H9 (cell line): Measurements from ENCODE around the gene ASB18. TPM values are rescaled to one million over a fixed set of nuclear protein-coding genes. Genes with fewer than 3 reads are reported as not detected.

Experiments
- DNase-seq: peaks from one replicate; pipeline ENCODE4 v3.0.0-alpha.2; 2017
- H2AFZ ChIP-seq: one replicate; pipeline ENCODE4 v1.6.1; 2013; ENCODE audit warnings: mild to moderate bottlenecking, low read length, control low read depth, moderate library complexity
- H2AK5ac ChIP-seq: 2 replicates; pipeline ENCODE4 v1.6.1; 2013; ENCODE audit warnings: low read length, control low read depth, mixed read lengths; ENCODE audit not compliant: insufficient read length
- H2BK120ac ChIP-seq: one replicate; pipeline ENCODE4 v1.6.1; 2013; ENCODE audit warnings: low read depth, mild to moderate bottlenecking, low read length, control low read depth, inconsistent platforms; ENCODE audit not compliant: poor library complexity, severe bottlenecking
- H2BK12ac ChIP-seq: 2 replicates; pipeline ENCODE4 v1.6.1; 2013; ENCODE audit warnings: low read length, control low read depth, mixed read lengths, low read depth; ENCODE audit not compliant: insufficient read length
- H2BK15ac ChIP-seq: 2 replicates; pipeline ENCODE4 v1.6.1; 2013; ENCODE audit warnings: low read depth, low read length, control low read depth
- H2BK20ac ChIP-seq: one replicate; pipeline ENCODE4 v1.6.1; 2013; ENCODE audit warnings: low read depth, mild to moderate bottlenecking, low read length, control low read depth, inconsistent platforms; ENCODE audit not compliant: poor library complexity, severe bottlenecking
- H2BK5ac ChIP-seq: 2 replicates; pipeline ENCODE4 v1.6.1; 2013; ENCODE audit warnings: low read length, control low read depth, mixed read lengths; ENCODE audit not compliant: insufficient read length
- H3K14ac ChIP-seq: 2 replicates; pipeline ENCODE4 v1.6.1; 2013; ENCODE audit warnings: low read length, control low read depth; ENCODE audit not compliant: insufficient read depth
- H3K18ac ChIP-seq: 2 replicates; pipeline ENCODE4 v1.6.1; 2013; ENCODE audit warnings: low read depth, mild to moderate bottlenecking, mixed read lengths, low read length, control low read depth; ENCODE audit not compliant: insufficient read length
- H3K23ac ChIP-seq: 2 replicates; pipeline ENCODE4 v1.6.1; 2013; ENCODE audit warnings: low read length, control low read depth, mixed read lengths, low read depth; ENCODE audit not compliant: insufficient read length
- H3K23me2 ChIP-seq: 2 replicates; pipeline ENCODE4 v1.6.1; 2013; ENCODE audit warnings: low read depth, mild to moderate bottlenecking, mixed read lengths, low read length, control low read depth; ENCODE audit not compliant: insufficient read length, poor library complexity, severe bottlenecking
- H3K27ac ChIP-seq: 2 replicates; pipeline ENCODE4 v1.5.1; 2013; ENCODE audit warnings: low read length, control low read depth, mixed read lengths, low read depth; ENCODE audit not compliant: insufficient read length
- H3K27me3 ChIP-seq: 2 replicates; pipeline ENCODE4 v1.6.1; 2013; ENCODE audit warnings: low read length, control low read depth, inconsistent platforms; ENCODE audit not compliant: insufficient read depth
- H3K4ac ChIP-seq: 2 replicates; pipeline ENCODE4 v1.6.1; 2013; ENCODE audit warnings: low read depth, mild to moderate bottlenecking, control low read depth, inconsistent platforms, low read length, moderate library complexity
- H3K4me1 ChIP-seq: 2 replicates; pipeline ENCODE4 v1.6.1; 2013; ENCODE audit warnings: low read length, control low read depth, inconsistent platforms; ENCODE audit not compliant: insufficient read depth
- H3K4me2 ChIP-seq: 2 replicates; pipeline ENCODE4 v1.6.1; 2013; ENCODE audit warnings: low read length, control low read depth, mixed read lengths; ENCODE audit not compliant: insufficient read length, insufficient read depth
- H3K56ac ChIP-seq: 2 replicates; pipeline ENCODE4 v1.6.1; 2013; ENCODE audit warnings: low read depth, mild to moderate bottlenecking, mixed read lengths, low read length, control low read depth; ENCODE audit not compliant: insufficient read length
- H3K79me1 ChIP-seq: 2 replicates; pipeline ENCODE4 v1.6.1; 2013; ENCODE audit warnings: low read depth, mild to moderate bottlenecking, moderate library complexity, low read length, control low read depth, inconsistent platforms; ENCODE audit not compliant: insufficient read depth, poor library complexity, severe bottlenecking
- H3K79me2 ChIP-seq: 2 replicates; pipeline ENCODE4 v1.6.1; 2013; ENCODE audit warnings: low read length, control low read depth, inconsistent platforms; ENCODE audit not compliant: insufficient read depth
- H3K9ac ChIP-seq: 2 replicates; pipeline ENCODE4 v1.6.1; 2013; ENCODE audit warnings: low read length, control low read depth, mixed read lengths; ENCODE audit not compliant: insufficient read length; ENCODE audit errors: extremely low read depth
- H3K9me3 ChIP-seq: one replicate; pipeline ENCODE4 v1.6.1; 2013; ENCODE audit warnings: low read depth, low read length, inconsistent platforms; ENCODE audit not compliant: control insufficient read depth
- H3T11ph ChIP-seq: one replicate; pipeline ENCODE4 v1.6.1; 2013; ENCODE audit warnings: mild to moderate bottlenecking, low read length, control low read depth, inconsistent platforms
- H4K20me1 ChIP-seq: one replicate; pipeline ENCODE4 v1.6.1; 2013; ENCODE audit not compliant: control insufficient read depth, insufficient read length, insufficient read depth
- H4K5ac ChIP-seq: 2 replicates; pipeline ENCODE4 v1.6.1; 2013; ENCODE audit warnings: low read depth, mild to moderate bottlenecking, mixed read lengths, low read length, control low read depth; ENCODE audit not compliant: insufficient read length
- H4K8ac ChIP-seq: replicated peaks from 2 replicates; pipeline ENCODE4 v1.6.1; 2013; ENCODE audit warnings: low read length, control low read depth, mixed read lengths, low read depth; ENCODE audit not compliant: insufficient read length
- H4K91ac ChIP-seq: 2 replicates; pipeline ENCODE4 v1.6.1; 2013; ENCODE audit warnings: low read depth, mild to moderate bottlenecking, moderate library complexity, mixed read lengths, low read length, control low read depth; ENCODE audit not compliant: insufficient read length
- H3K27ac Mint-ChIP-seq, 3 experiments: 2 replicates in 2 of 3; 3 replicates in 1 of 3; pipeline ENCODE4 v1.8.0; 2020 to 2021; ENCODE audit warnings: mixed read lengths in 3 of 3, mild to moderate bottlenecking in 1 of 3, moderate library complexity in 1 of 3
- H3K27me3 Mint-ChIP-seq: 2 replicates; pipeline ENCODE4 v1.8.0; 2021; ENCODE audit warnings: low read depth, mild to moderate bottlenecking, moderate library complexity, mixed read lengths
- H3K36me3 Mint-ChIP-seq, 3 experiments: 2 replicates in 2 of 3; 3 replicates in 1 of 3; pipeline ENCODE4 v1.8.0; 2020 to 2021; ENCODE audit warnings: low read depth in 3 of 3, mixed read lengths in 3 of 3; ENCODE audit not compliant: insufficient read depth in 1 of 3
- H3K4me1 Mint-ChIP-seq, 2 experiments: 2 replicates each; pipeline ENCODE4 v1.8.0; 2020; ENCODE audit warnings: mixed read lengths in 2 of 2
- H3K4me3 Mint-ChIP-seq, 2 experiments: 2 replicates in 1 of 2; 3 replicates in 1 of 2; pipeline ENCODE4 v1.8.0; 2020 to 2021; ENCODE audit warnings: mild to moderate bottlenecking in 2 of 2, mixed read lengths in 2 of 2, moderate library complexity in 1 of 2
- H3K9me3 Mint-ChIP-seq, 2 experiments: 2 replicates in 1 of 2; 3 replicates in 1 of 2; pipeline ENCODE4 v1.8.0; 2020; ENCODE audit warnings: mild to moderate bottlenecking in 2 of 2, mixed read lengths in 2 of 2, moderate library complexity in 1 of 2
- WGBS: extraction: QIAGEN DNeasy Blood & Tissue Kit; methylation state at CpG from one replicate; pipeline ENCODE4 v1.1.7; 2013; ENCODE audit warnings: missing lambda C conversion rate, low lambda C conversion rate, mixed read lengths; ENCODE audit not compliant: insufficient read length; ENCODE audit errors: extremely low coverage; 5-methylcytosine and 5-hydroxymethylcytosine counted together
- total RNA-seq: library from RNA; stranded (reverse); gene quantifications from 2 replicates; pipeline ENCODE4 v1.2.1, GENCODE V29; 2021
- TF ChIP-seq, protein P1 (sequence below): fragments of 200-600 bp; sonication (generic); conservative IDR thresholded peaks from 3 replicates; pipeline ENCODE4 v1.8.0; 2021; ENCODE audit warnings: antibody characterized with exemption, mild to moderate bottlenecking

Gene ASB18
- total RNA-seq, 1 experiment from 2014 or later: not detected

DNA sequence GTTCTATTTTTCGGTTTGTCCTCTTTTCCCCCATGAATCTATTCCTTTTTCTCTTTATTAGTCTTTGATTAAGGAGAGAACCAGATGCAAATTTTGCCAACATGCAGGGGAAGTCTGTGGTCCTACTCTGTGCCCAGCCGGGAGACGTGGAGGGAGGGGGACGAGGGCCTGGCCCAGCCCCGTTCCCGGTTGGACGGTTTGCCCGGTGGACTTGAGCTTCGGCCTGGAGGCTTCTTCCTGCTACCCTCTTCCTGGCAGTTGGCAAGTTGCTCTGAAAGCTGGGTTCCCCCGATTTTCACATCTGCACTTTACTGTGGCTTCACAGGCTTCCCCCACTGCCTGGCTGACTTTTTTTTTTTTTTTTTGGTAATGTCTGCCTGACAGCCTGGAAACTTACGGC lies 56.7 kb downstream of the ASB18 start:
- Histone ChIP-seq H3K9me3 (no peaks in the 10 kb centered on the region), H4K20me1 (no peaks in the 10 kb centered on the region), H3K14ac (no peak overlapping the region), H3K18ac (no peak overlapping the region), H2BK15ac (no peak overlapping the region), H3K9ac (no peak overlapping the region), H4K91ac (no peak overlapping the region), H3K27me3 (no peaks in the 10 kb centered on the region), H2BK120ac (no peak overlapping the region), H3K79me2 (no peaks in the 10 kb centered on the region), H3T11ph (no peak overlapping the region), H3K23me2 (no peaks in the 10 kb centered on the region), H3K4me1 (no peaks in the 10 kb centered on the region), H2BK5ac (no peak overlapping the region), H3K56ac (no peak overlapping the region), H3K4me2 (no peak overlapping the region), H2AK5ac (no peak overlapping the region), H2AFZ (no peak overlapping the region), H3K23ac (no peak overlapping the region), H4K5ac (no peak overlapping the region), H2BK12ac (no peak overlapping the region), H3K4ac (no peak overlapping the region), H4K8ac (no peak overlapping the region), H3K27ac (no peak overlapping the region), H3K79me1 (no peaks in the 10 kb centered on the region), H2BK20ac (no peak overlapping the region)
- Mint-ChIP-seq H3K4me1 (peaks cover 10 to 12% of the 10 kb centered on the region in 2 experiments; a peak in 3 of 4 replicates), H3K36me3 (no peaks in the 10 kb centered on the region; a peak in 1 of 7 replicates), H3K9me3 (peaks cover 0 to 3% of the 10 kb centered on the region in 2 experiments; a peak in 4 of 5 replicates), H3K27ac (no peak overlapping the region), H3K27me3 (peaks cover 4% of the 10 kb centered on the region), H3K4me3 (no peak overlapping the region)
- TF ChIP-seq, protein P1, sequence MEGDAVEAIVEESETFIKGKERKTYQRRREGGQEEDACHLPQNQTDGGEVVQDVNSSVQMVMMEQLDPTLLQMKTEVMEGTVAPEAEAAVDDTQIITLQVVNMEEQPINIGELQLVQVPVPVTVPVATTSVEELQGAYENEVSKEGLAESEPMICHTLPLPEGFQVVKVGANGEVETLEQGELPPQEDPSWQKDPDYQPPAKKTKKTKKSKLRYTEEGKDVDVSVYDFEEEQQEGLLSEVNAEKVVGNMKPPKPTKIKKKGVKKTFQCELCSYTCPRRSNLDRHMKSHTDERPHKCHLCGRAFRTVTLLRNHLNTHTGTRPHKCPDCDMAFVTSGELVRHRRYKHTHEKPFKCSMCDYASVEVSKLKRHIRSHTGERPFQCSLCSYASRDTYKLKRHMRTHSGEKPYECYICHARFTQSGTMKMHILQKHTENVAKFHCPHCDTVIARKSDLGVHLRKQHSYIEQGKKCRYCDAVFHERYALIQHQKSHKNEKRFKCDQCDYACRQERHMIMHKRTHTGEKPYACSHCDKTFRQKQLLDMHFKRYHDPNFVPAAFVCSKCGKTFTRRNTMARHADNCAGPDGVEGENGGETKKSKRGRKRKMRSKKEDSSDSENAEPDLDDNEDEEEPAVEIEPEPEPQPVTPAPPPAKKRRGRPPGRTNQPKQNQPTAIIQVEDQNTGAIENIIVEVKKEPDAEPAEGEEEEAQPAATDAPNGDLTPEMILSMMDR: no peak
- WGBS: no CpG with 5 or more reads among the region's 11 CpGs
- no peak for DNase-seq
